Naive thymus-derived CD8-positive, alpha-beta T cell (primary cell): ENCODE data around the gene CORO7. TPM values are rescaled to one million over a fixed set of nuclear protein-coding genes. Genes with fewer than 3 reads are reported as not detected.
A peak's percentile ranks its signal among the peaks of the same experiment; 100 is the strongest.
"Not testable (repeated sequence)": the region's sequence is repeated elsewhere in the genome, so short reads cannot be mapped to it uniquely, and the experiment has no call there.

Source experiments
- ATAC-seq, 2 donors: fragments of 150-1000 bp; cut with Tn5 transposase in 1 of 2; sonication (Bioruptor Pico), chemical (Tn5 transposase) in 1 of 2; 1 replicate in 1 of 2; 2 replicates in 1 of 2; pipeline ENCODE4 v1.10.0; 2021; ENCODE audit warnings: mild to moderate bottlenecking in 2 of 2, moderate library complexity in 2 of 2
- POLR2A ChIA-PET: fragments of 350-600 bp; sonication (Branson Sonifier 250); formaldehyde crosslinking; loops from one replicate; lab custom pipeline; 2021; ENCODE audit warnings: antibody characterized with exemption; lab: Charles Lee
- DNase-seq, 10 donors: peaks; one replicate each; pipeline versions ENCODE4 v3.0.0 to v3.0.0-alpha.2; 2020 to 2022
- H3K27ac Mint-ChIP-seq, 10 donors: one replicate each; pipeline ENCODE4 v1.8.0; 2020 to 2022; ENCODE audit warnings: mild to moderate bottlenecking in 10 of 10, mixed read lengths in 10 of 10, moderate library complexity in 4 of 10, inconsistent platforms in 1 of 10
- H3K27me3 Mint-ChIP-seq, 5 donors: one replicate each; pipeline ENCODE4 v1.8.0; 2021 to 2022; ENCODE audit warnings: mixed read lengths in 5 of 5
- H3K36me3 Mint-ChIP-seq, 3 donors: one replicate each; pipeline ENCODE4 v1.8.0; 2020 to 2022; ENCODE audit warnings: mixed read lengths in 3 of 3, mild to moderate bottlenecking in 2 of 3, inconsistent platforms in 1 of 3
- H3K4me1 Mint-ChIP-seq, 4 donors: one replicate each; pipeline ENCODE4 v1.8.0; 2021 to 2022; ENCODE audit warnings: mixed read lengths in 4 of 4
- H3K4me3 Mint-ChIP-seq, 10 donors: one replicate each; pipeline ENCODE4 v1.8.0; 2020 to 2022; ENCODE audit warnings: mild to moderate bottlenecking in 10 of 10, mixed read lengths in 10 of 10, moderate library complexity in 6 of 10, inconsistent platforms in 1 of 10
- H3K9me3 Mint-ChIP-seq, 9 donors: one replicate each; pipeline ENCODE4 v1.8.0; 2020 to 2022; ENCODE audit warnings: mixed read lengths in 9 of 9, mild to moderate bottlenecking in 3 of 9, inconsistent platforms in 1 of 9, moderate library complexity in 1 of 9
- polyA plus RNA-seq, 3 donors: library from polyadenylated mRNA; unstranded; fragments of 300-500 nt; fragmentation: Illumina TruSeq; gene quantifications; one replicate each; pipeline ENCODE4 v1.2.3, GENCODE V29; 2021
- total RNA-seq, 8 experiments: library from RNA in 2 of 8; stranded (reverse) in 2 of 8; gene quantifications; one replicate each; pipeline ENCODE4 v1.2.3 and lab custom pipeline; 2021 to 2026

Gene CORO7
- total and polyA plus RNA-seq, 5 experiments from 2014 or later: 44.6 to 169 (median 79.9) TPM

DNA sequence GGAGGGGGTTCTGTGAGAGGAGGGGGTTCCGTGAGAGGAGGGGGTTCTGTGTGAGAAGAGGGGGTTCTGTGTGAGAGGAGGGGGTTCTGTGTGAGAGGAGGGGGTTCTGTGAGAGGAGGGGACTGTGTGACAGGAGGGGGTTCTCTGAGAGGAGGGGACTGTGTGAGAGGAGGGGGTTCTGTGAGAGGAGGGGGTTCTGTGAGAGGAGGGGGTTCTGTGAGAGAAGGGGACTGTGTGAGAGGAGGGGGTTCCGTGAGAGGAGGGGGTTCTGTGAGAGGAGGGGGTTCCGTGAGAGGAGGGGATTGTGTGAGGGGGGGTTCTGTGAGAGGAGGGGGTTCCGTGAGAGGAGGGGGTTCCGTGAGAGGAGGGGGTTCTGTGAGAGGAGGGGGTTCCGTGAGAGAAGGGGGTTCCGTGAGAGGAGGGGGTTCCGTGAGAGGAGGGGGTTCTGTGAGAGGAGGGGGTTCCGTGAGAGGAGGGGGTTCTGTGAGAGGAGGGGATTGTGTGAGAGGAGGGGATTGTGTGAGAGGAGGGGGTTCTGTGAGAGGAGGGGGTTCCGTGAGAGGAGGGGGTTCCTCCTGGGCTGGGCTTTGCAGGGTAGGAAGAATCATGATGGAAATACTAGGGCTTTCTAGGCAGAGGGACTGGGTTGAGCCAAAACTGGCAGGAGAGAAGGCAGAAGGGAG lies 72.0 kb downstream of the CORO7 start:
- Mint-ChIP-seq H3K27ac (peak overlapping the region in 9 of 10 donors; percentile 7 to 88 (median 61)), H3K4me1 (peaks cover 11 to 50% (median 26%) of the 10 kb centered on the region in 4 donors)
- DNase-seq, POLR2A ChIA-PET, H3K4me3 Mint-ChIP-seq, H3K9me3 Mint-ChIP-seq, H3K36me3 Mint-ChIP-seq, H3K27me3 Mint-ChIP-seq, ATAC-seq: not testable (repeated sequence)

DNA sequence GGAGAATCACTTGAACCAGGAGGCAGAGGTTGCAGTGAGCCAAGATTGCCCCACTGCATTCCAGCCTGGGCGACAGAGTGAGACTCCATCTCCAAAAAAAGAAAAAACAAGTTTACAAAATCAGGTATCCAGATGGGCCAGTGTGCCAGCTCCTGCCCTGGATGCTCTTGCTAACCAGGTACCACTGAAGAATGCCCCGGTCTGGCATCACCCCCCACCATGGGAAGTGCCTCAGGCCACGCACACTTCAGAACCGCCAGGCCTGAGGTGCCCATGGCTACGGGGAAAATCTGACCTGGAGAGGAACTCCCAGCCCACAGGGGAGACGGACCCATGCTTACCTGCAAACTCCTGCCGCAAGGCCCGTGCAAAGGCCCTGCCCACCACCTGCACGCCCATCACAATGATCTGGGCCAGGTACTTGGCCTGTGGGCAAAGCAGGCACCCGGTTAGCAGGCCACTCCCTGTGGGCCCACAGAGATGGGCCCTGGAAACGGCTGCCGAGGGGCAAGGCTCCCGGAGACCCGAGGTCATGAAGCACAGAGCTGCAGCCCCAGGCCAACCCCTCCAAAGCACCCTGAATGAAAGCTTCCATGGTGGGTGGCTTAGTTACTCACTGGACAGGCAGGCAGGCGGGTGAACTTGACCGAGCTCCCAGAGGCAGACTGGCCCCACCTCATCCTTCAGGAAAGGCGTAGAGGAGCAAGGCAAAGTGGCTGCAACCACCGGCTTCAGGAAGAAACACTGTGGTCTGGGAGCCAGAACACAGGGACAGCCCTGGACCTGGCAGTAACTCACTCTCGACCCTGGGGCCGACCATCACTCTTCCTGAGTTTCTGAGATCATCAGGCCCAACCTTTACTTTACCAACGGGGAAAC lies 73.3 kb downstream of the CORO7 start:
- H3K27ac Mint-ChIP-seq: peak overlapping the region; percentile 6 to 91 (median 56)
- H3K9me3 Mint-ChIP-seq: no peaks in the 10 kb centered on the region
- DNase-seq (no peak), ATAC-seq (no peak)
- POLR2A ChIA-PET: interaction anchor here (1.1 kb wide), 1 partner anchor 18 kb away, joined by 3 read pairs; no protein-coding TSS in a partner anchor
- peaks cover 6 to 40% (median 19%) of the 10 kb centered on the region in 4 donors for H3K4me1 Mint-ChIP-seq
- no peaks in the 10 kb centered on the region for H3K27me3 Mint-ChIP-seq
- H3K4me3 Mint-ChIP-seq: no peak overlapping the region
- H3K36me3 Mint-ChIP-seq: peaks cover 0 to 4% (median 0%) of the 10 kb centered on the region in 3 donors

- Mint-ChIP-seq H3K4me1 (peaks cover 6 to 23% (median 12%) of the 10 kb centered on the region in 4 donors), H3K9me3 (no peaks in the 10 kb centered on the region), H3K27ac (peak overlapping the region in 2 of 10 donors; percentile 32 to 34), H3K4me3 (no peak overlapping the region), H3K36me3 (peaks cover 0 to 4% (median 0%) of the 10 kb centered on the region in 3 donors), H3K27me3 (no peaks in the 10 kb centered on the region)
- ATAC-seq: no peak
- DNase-seq: no peak
- POLR2A ChIA-PET: interaction anchor here (1.2 kb wide), 1 partner anchor 8 kb away, joined by 3 read pairs; no protein-coding TSS in a partner anchor
Measured at GRCh38 chr16:4341250-4341649, 75.1 kb downstream of the CORO7 start.

GRCh38 chr16:4340443-4340842 lies 76.0 kb downstream of the CORO7 start:
- H3K4me3 Mint-ChIP-seq: no peak overlapping the region
- peak overlapping the region in 1 of 10 donors; percentile 34 for H3K27ac Mint-ChIP-seq
- peaks cover 0 to 4% (median 0%) of the 10 kb centered on the region in 3 donors for H3K36me3 Mint-ChIP-seq
- peaks cover 6 to 15% (median 7%) of the 10 kb centered on the region in 4 donors for H3K4me1 Mint-ChIP-seq
- no peaks in the 10 kb centered on the region for H3K27me3 Mint-ChIP-seq
- POLR2A ChIA-PET: interaction anchor here (1.2 kb wide), 1 partner anchor 9 kb away, joined by 3 read pairs; no protein-coding TSS in a partner anchor
- ATAC-seq (no peak), DNase-seq (no peak)
- H3K9me3 Mint-ChIP-seq: no peaks in the 10 kb centered on the region

- Mint-ChIP-seq H3K4me1 (peaks cover 4 to 10% (median 6%) of the 10 kb centered on the region in 4 donors), H3K27ac (peak overlapping the region in 2 of 10 donors; percentile 34 to 43), H3K4me3 (no peak overlapping the region), H3K27me3 (no peaks in the 10 kb centered on the region), H3K36me3 (peaks cover 0 to 4% (median 0%) of the 10 kb centered on the region in 3 donors), H3K9me3 (no peaks in the 10 kb centered on the region)
- POLR2A ChIA-PET: no interaction called here
- DNase-seq: no peak
- no peak for ATAC-seq
Measured at GRCh38 chr16:4339909-4340308, 76.5 kb downstream of the CORO7 start.

GRCh38 chr16:4339455-4339854 lies 76.9 kb downstream of the CORO7 start:
- no peak overlapping the region for H3K4me3 Mint-ChIP-seq
- peak overlapping the region in 1 of 10 donors; percentile 34 for H3K27ac Mint-ChIP-seq
- H3K27me3 Mint-ChIP-seq: no peaks in the 10 kb centered on the region
- ATAC-seq (no peak), DNase-seq (no peak)
- H3K4me1 Mint-ChIP-seq: peaks cover 0 to 8% (median 4%) of the 10 kb centered on the region in 4 donors
- POLR2A ChIA-PET: interaction anchor here (0.6 kb wide), 1 partner anchor 228 kb away, joined by 3 read pairs; no protein-coding TSS in a partner anchor
- H3K9me3 Mint-ChIP-seq: no peaks in the 10 kb centered on the region
- H3K36me3 Mint-ChIP-seq: peaks cover 0 to 4% (median 0%) of the 10 kb centered on the region in 3 donors

GRCh38 chr16:4338712-4339299 lies 77.6 kb downstream of the CORO7 start:
- H3K4me3 Mint-ChIP-seq: no peak overlapping the region
- no peaks in the 10 kb centered on the region for H3K27me3 Mint-ChIP-seq
- H3K27ac Mint-ChIP-seq: peak overlapping the region in 1 of 10 donors; percentile 34
- ATAC-seq: no peak
- POLR2A ChIA-PET: interaction anchor here (0.6 to 1.7 kb wide), 4 partner anchors 9 to 227 kb away, joined by 3 to 4 read pairs (median 4); no protein-coding TSS in a partner anchor
- H3K4me1 Mint-ChIP-seq: peaks cover 0 to 5% (median 3%) of the 10 kb centered on the region in 4 donors
- no peak for DNase-seq
- H3K9me3 Mint-ChIP-seq: no peaks in the 10 kb centered on the region
- H3K36me3 Mint-ChIP-seq: peaks cover 0 to 4% (median 0%) of the 10 kb centered on the region in 3 donors

GRCh38 chr16:4338125-4338582 lies 78.2 kb downstream of the CORO7 start:
- no peaks in the 10 kb centered on the region for H3K9me3 Mint-ChIP-seq
- no peak overlapping the region for H3K27ac Mint-ChIP-seq
- H3K36me3 Mint-ChIP-seq: peaks cover 0 to 4% (median 0%) of the 10 kb centered on the region in 3 donors
- no peaks in the 10 kb centered on the region for H3K27me3 Mint-ChIP-seq
- DNase-seq (no peak), ATAC-seq (no peak)
- peaks cover 0 to 3% (median 0%) of the 10 kb centered on the region in 4 donors for H3K4me1 Mint-ChIP-seq
- POLR2A ChIA-PET: interaction anchor here (0.6 to 1.7 kb wide), 3 partner anchors 10 to 12 kb away, joined by 3 to 4 read pairs (median 4); no protein-coding TSS in a partner anchor
- H3K4me3 Mint-ChIP-seq: no peak overlapping the region

- no peak for DNase-seq
- H3K4me1 Mint-ChIP-seq: peaks cover 0 to 3% (median 0%) of the 10 kb centered on the region in 4 donors
- POLR2A ChIA-PET: interaction anchor here (1.7 kb wide), 1 partner anchor 11 kb away, joined by 4 read pairs; no protein-coding TSS in a partner anchor
- H3K27me3 Mint-ChIP-seq: no peaks in the 10 kb centered on the region
- H3K36me3 Mint-ChIP-seq: peaks cover 0 to 4% (median 0%) of the 10 kb centered on the region in 3 donors
- no peak overlapping the region for H3K4me3 Mint-ChIP-seq
- H3K27ac Mint-ChIP-seq: no peak overlapping the region
- H3K9me3 Mint-ChIP-seq: no peaks in the 10 kb centered on the region
- ATAC-seq: no peak
Measured at GRCh38 chr16:4337540-4338088, 78.8 kb downstream of the CORO7 start.

DNA sequence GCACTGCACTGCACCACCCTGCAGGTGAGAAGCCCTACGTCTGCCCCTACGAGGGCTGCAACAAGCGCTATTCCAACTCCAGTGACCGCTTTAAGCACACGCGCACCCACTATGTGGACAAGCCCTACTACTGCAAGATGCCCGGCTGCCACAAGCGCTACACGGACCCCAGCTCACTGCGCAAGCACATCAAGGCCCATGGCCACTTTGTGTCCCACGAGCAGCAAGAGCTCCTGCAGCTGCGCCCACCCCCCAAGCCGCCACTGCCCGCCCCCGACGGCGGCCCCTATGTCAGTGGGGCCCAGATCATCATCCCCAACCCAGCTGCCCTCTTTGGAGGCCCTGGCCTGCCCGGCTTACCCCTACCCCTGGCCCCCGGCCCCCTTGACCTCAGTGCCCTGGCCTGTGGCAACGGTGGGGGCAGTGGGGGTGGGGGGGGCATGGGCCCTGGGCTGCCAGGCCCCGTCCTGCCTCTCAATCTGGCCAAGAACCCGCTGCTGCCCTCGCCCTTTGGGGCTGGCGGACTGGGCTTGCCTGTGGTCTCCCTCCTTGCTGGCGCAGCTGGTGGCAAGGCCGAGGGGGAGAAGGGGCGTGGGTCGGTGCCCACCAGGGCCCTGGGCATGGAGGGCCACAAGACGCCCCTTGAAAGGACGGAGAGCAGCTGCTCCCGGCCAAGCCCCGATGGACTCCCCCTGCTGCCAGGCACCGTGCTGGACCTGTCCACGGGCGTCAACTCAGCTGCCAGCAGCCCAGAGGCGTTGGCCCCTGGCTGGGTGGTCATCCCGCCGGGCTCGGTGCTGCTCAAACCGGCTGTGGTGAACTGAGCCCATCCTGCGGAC lies 79.5 kb downstream of the CORO7 start:
- no peak overlapping the region for H3K4me3 Mint-ChIP-seq
- no peak for ATAC-seq
- POLR2A ChIA-PET: interaction anchor here (1.7 kb wide), 1 partner anchor 11 kb away, joined by 4 read pairs; no protein-coding TSS in a partner anchor

More for the DNA sequence above, 79.5 kb downstream of the CORO7 start:
- H3K27me3 Mint-ChIP-seq: no peaks in the 10 kb centered on the region
- no peak overlapping the region for H3K27ac Mint-ChIP-seq
- peaks cover 0 to 4% (median 0%) of the 10 kb centered on the region in 3 donors for H3K36me3 Mint-ChIP-seq
- H3K4me1 Mint-ChIP-seq: peaks cover 0 to 2% (median 0%) of the 10 kb centered on the region in 4 donors
- no peak for DNase-seq
- no peaks in the 10 kb centered on the region for H3K9me3 Mint-ChIP-seq
